HFF-Myc (cell line): ENCODE measurements around the gene POU2F2.

Experiments used
- DNase-seq: peaks from one replicate; pipeline ENCODE4 v3.0.0-alpha.2; 2011; ENCODE audit warnings: low read depth; ENCODE audit errors: extremely low read depth
- H3K4me3 ChIP-seq: replicated peaks from 2 replicates; pipeline ENCODE4 v1.5.1; 2011; ENCODE audit warnings: low read depth, mild to moderate bottlenecking, control low read depth, low read length
- CTCF ChIP-seq: IDR thresholded peaks from 2 replicates; pipeline ENCODE4 v1.5.1; 2012; ENCODE audit warnings: mild to moderate bottlenecking, low read depth, low read length, control low read depth; ENCODE audit errors: missing control alignments

Gene POU2F2

GRCh38 chr19:42117076-42117475, 15.2 kb downstream of the POU2F2 start:
- no peak for DNase-seq
- TF ChIP-seq CTCF: no peak
- H3K4me3 ChIP-seq: no peak overlapping the region

GRCh38 chr19:42116308-42117075, 15.8 kb downstream of the POU2F2 start:
- TF ChIP-seq CTCF: peak; percentile 29
- no peak for DNase-seq
- no peak overlapping the region for H3K4me3 ChIP-seq

GRCh38 chr19:42115705-42116104, 16.5 kb downstream of the POU2F2 start:
- no peak for DNase-seq
- no peak overlapping the region for H3K4me3 ChIP-seq
- no peak for TF ChIP-seq CTCF

- no peak overlapping the region for H3K4me3 ChIP-seq
- DNase-seq: no peak
- TF ChIP-seq CTCF: no peak
Measured at GRCh38 chr19:42115219-42115618, 17.0 kb downstream of the POU2F2 start.

GRCh38 chr19:42114412-42114811, 17.8 kb downstream of the POU2F2 start:
- TF ChIP-seq CTCF: no peak
- no peak for DNase-seq
- H3K4me3 ChIP-seq: no peak overlapping the region

- peak; percentile 93 for DNase-seq
- peak; percentile 63 for TF ChIP-seq CTCF
- 0 out of 2 replicates have a peak overlapping the region, but pooled peaks have one; percentile 1 for H3K4me3 ChIP-seq
Measured at GRCh38 chr19:42113641-42114348, 18.5 kb downstream of the POU2F2 start.
